Transverse colon (tissue), 4 donors: ENCODE data around the gene CTNNA1.

Source experiments
- EP300 ChIP-seq: sonication (generic); formaldehyde crosslinking; IDR thresholded peaks from one replicate; pipeline ENCODE4 v1.6.1; 2017; ENCODE audit warnings: antibody characterized with exemption, low read depth
- POLR2A ChIP-seq: fragments of 450-650 bp; IDR thresholded peaks from one replicate; pipeline ENCODE4 v1.6.1; 2016; ENCODE audit warnings: antibody characterized with exemption, mild to moderate bottlenecking, moderate library complexity
- POLR2AphosphoS5 ChIP-seq, 3 donors: sonication (generic); formaldehyde crosslinking; IDR thresholded peaks; one replicate each; pipeline ENCODE4 v1.6.1; 2016; ENCODE audit warnings: antibody characterized with exemption in 3 of 3
- TF ChIP-seq, protein P1 (sequence below), 5 experiments: fragments of 200-600 bp in 3 of 5; fragments of 450-650 bp in 2 of 5; sonication (generic) in 3 of 5; IDR thresholded peaks; 1 replicate in 2 of 5; 2 replicates in 3 of 5; pipeline ENCODE4 v1.5.1; 2016 to 2017; ENCODE audit warnings: antibody characterized with exemption in 5 of 5, inconsistent platforms in 3 of 5, mild to moderate bottlenecking in 2 of 5, moderate library complexity in 1 of 5

DNA sequence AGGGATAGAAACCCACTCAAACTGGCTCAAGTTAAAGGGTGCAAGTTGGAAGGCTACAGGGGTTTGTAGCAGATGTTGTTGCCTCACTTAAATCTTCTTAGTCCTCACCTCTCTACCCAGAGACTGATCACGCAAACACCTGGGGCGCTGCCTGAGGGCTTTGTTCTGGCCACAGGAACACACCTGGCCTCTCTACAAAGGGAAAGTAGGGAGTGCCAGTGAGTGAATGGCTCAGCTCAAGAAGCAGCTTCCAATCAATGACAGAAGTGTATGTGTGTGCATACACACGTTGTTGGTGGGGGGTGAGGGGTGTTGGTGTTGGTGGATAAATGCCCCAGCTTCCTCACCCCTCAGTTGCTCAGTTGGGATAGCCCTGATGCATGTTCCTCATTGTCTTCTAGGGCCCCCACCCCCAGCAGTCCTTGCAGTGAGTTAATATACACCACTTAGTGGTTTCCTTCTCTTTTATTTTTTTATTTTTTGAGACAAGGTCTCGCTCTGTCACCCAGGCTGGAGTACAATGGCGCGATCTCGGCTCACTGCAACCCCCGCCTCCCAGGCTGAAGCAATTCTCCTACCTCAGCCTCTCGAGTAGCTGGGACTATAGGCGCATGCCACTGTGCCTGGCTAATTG lies 30.6 kb upstream of the CTNNA1 start:
- TF ChIP-seq, protein P1, sequence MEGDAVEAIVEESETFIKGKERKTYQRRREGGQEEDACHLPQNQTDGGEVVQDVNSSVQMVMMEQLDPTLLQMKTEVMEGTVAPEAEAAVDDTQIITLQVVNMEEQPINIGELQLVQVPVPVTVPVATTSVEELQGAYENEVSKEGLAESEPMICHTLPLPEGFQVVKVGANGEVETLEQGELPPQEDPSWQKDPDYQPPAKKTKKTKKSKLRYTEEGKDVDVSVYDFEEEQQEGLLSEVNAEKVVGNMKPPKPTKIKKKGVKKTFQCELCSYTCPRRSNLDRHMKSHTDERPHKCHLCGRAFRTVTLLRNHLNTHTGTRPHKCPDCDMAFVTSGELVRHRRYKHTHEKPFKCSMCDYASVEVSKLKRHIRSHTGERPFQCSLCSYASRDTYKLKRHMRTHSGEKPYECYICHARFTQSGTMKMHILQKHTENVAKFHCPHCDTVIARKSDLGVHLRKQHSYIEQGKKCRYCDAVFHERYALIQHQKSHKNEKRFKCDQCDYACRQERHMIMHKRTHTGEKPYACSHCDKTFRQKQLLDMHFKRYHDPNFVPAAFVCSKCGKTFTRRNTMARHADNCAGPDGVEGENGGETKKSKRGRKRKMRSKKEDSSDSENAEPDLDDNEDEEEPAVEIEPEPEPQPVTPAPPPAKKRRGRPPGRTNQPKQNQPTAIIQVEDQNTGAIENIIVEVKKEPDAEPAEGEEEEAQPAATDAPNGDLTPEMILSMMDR (IDR thresholded peaks at IDR 0.05): no peak
- TF ChIP-seq POLR2A (no peak), POLR2AphosphoS5 (IDR thresholded peaks at IDR 0.05) (no peak), EP300 (no peak)
